MM.1S (cell line): ENCODE results near the gene UQCRHL.

Experiments used
- DNase-seq: peaks from one replicate; pipeline ENCODE4 v3.0.0-alpha.2; 2015
- H2AFZ ChIP-seq: fragments of 300-600 bp; sonication (generic); 2 replicates; pipeline ENCODE4 v1.6.0; 2016; ENCODE audit warnings: antibody characterized with exemption, low read length
- H3F3A ChIP-seq: fragments of 300-600 bp; sonication (generic); 2 replicates; pipeline ENCODE4 v1.6.1; 2016; ENCODE audit warnings: mild to moderate bottlenecking, antibody characterized with exemption, low read length, moderate library complexity, mixed read lengths; ENCODE audit not compliant: insufficient read depth
- H3K27ac ChIP-seq: fragments of 300-600 bp; sonication (generic); 2 replicates; pipeline ENCODE4 v1.5.1; 2016; ENCODE audit warnings: mild to moderate bottlenecking, low read length
- H3K27me3 ChIP-seq: fragments of 300-600 bp; sonication (generic); replicated peaks from 2 replicates; pipeline ENCODE4 v1.6.0; 2016; ENCODE audit warnings: low read length; ENCODE audit not compliant: insufficient read depth
- H3K36me3 ChIP-seq: fragments of 300-600 bp; sonication (generic); replicated peaks from 2 replicates; pipeline ENCODE4 v1.6.1; 2016; ENCODE audit warnings: mild to moderate bottlenecking, low read length, mixed read lengths; ENCODE audit not compliant: insufficient read depth
- H3K4me1 ChIP-seq: fragments of 300-600 bp; sonication (generic); 2 replicates; pipeline ENCODE4 v1.6.1; 2016; ENCODE audit warnings: low read length, mixed read lengths
- H3K4me2 ChIP-seq: fragments of 300-600 bp; sonication (generic); 2 replicates; pipeline ENCODE4 v1.6.0; 2016; ENCODE audit warnings: low read depth, low read length
- H3K4me3 ChIP-seq: fragments of 300-600 bp; sonication (generic); 2 replicates; pipeline ENCODE4 v1.5.1; 2016; ENCODE audit warnings: low read length, mixed read lengths
- H3K79me2 ChIP-seq: fragments of 300-600 bp; sonication (generic); 2 replicates; pipeline ENCODE4 v1.6.1; 2016; ENCODE audit warnings: mixed run types, low read length, mixed read lengths
- H3K9ac ChIP-seq: fragments of 300-600 bp; sonication (generic); 2 replicates; pipeline ENCODE4 v1.6.1; 2016; ENCODE audit warnings: low read length, mixed read lengths
- H3K9me2 ChIP-seq: fragments of 300-600 bp; sonication (generic); replicated peaks from 2 replicates; pipeline ENCODE4 v1.6.1; 2016; ENCODE audit warnings: mild to moderate bottlenecking, low read length, mixed read lengths; ENCODE audit not compliant: insufficient read depth
- H3K9me3 ChIP-seq: fragments of 300-600 bp; sonication (generic); replicated peaks from 2 replicates; pipeline ENCODE4 v1.6.1; 2016; ENCODE audit warnings: mild to moderate bottlenecking, low read length, mixed read lengths; ENCODE audit not compliant: insufficient read depth
- H4K20me1 ChIP-seq: fragments of 300-600 bp; sonication (generic); 2 replicates; pipeline ENCODE4 v1.6.1; 2016; ENCODE audit warnings: mild to moderate bottlenecking, low read length, moderate library complexity, mixed read lengths; ENCODE audit not compliant: insufficient read depth
- EZH2 ChIP-seq: fragments of 300-600 bp; sonication (generic); optimal IDR thresholded peaks from 2 replicates; pipeline ENCODE3; 2017; ENCODE audit warnings: low read depth, mild to moderate bottlenecking, antibody characterized with exemption, low read length, mixed read lengths
- EZH2phosphoT487 ChIP-seq: fragments of 300-600 bp; sonication (generic); IDR thresholded peaks from 2 replicates; pipeline ENCODE4 v1.6.1; 2018; ENCODE audit warnings: antibody characterized with exemption, low read length
- TF ChIP-seq, protein P1 (sequence below): fragments of 300-600 bp; sonication (generic); IDR thresholded peaks from 2 replicates; pipeline ENCODE4 v1.5.1; 2016; ENCODE audit warnings: antibody characterized with exemption, low read length, mixed read lengths

UQCRHL gene

DNA sequence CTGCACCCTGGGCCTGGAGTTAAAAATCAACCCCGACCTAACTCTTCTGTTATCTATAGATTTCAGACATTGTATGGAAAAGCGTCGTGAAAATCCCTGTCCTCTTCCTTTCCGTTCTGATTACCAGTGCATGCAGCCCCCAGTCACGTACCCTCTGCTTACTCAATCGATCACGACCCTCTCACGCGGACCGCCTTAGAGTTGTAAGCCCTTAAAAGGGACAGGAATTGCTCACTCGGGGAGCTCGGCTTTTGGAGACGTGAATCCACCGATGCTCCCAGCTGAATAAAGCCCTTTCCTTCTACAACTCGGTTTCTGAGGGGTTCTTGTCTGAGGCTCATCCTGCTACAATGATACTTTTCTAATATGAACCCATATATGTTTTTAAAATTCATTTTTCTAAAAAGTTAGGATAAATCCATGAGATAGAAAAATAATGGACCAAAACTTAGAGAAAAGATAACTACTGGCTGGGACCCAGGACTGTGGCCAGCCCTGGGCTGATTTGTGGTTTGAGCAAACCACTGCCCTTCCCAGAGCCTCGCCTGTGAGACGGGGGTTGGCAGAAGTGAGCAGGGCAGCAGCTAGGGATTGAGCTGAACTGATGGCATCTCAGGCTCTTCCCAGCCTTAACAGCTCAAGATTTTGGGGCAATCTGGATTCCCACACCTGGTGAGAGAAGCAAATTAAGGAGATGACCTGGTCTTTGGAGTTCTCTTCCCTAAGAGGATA lies 5.0 kb downstream of the UQCRHL start:
- no peaks in the 10 kb centered on the region for H4K20me1 ChIP-seq
- H3K9ac ChIP-seq, result no peak overlapping the region
- H3K9me3 ChIP-seq, result no peaks in the 10 kb centered on the region
- DNase-seq, result no peak
- no peak overlapping the region for H3K4me3 ChIP-seq
- H2AFZ ChIP-seq, result no peak overlapping the region
- H3K36me3 ChIP-seq, result no peaks in the 10 kb centered on the region
- no peaks in the 10 kb centered on the region for H3K9me2 ChIP-seq
- H3K79me2 ChIP-seq, result no peaks in the 10 kb centered on the region
- no peaks in the 10 kb centered on the region for H3K27me3 ChIP-seq
- no peaks in the 10 kb centered on the region for H3F3A ChIP-seq
- H3K4me1 ChIP-seq, result no peaks in the 10 kb centered on the region
- TF ChIP-seq EZH2phosphoT487, result no peak
- no peak for TF ChIP-seq EZH2
- TF ChIP-seq, protein P1, sequence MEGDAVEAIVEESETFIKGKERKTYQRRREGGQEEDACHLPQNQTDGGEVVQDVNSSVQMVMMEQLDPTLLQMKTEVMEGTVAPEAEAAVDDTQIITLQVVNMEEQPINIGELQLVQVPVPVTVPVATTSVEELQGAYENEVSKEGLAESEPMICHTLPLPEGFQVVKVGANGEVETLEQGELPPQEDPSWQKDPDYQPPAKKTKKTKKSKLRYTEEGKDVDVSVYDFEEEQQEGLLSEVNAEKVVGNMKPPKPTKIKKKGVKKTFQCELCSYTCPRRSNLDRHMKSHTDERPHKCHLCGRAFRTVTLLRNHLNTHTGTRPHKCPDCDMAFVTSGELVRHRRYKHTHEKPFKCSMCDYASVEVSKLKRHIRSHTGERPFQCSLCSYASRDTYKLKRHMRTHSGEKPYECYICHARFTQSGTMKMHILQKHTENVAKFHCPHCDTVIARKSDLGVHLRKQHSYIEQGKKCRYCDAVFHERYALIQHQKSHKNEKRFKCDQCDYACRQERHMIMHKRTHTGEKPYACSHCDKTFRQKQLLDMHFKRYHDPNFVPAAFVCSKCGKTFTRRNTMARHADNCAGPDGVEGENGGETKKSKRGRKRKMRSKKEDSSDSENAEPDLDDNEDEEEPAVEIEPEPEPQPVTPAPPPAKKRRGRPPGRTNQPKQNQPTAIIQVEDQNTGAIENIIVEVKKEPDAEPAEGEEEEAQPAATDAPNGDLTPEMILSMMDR, result no peak
- H3K4me2 ChIP-seq, result no peak overlapping the region
- no peak overlapping the region for H3K27ac ChIP-seq

DNA sequence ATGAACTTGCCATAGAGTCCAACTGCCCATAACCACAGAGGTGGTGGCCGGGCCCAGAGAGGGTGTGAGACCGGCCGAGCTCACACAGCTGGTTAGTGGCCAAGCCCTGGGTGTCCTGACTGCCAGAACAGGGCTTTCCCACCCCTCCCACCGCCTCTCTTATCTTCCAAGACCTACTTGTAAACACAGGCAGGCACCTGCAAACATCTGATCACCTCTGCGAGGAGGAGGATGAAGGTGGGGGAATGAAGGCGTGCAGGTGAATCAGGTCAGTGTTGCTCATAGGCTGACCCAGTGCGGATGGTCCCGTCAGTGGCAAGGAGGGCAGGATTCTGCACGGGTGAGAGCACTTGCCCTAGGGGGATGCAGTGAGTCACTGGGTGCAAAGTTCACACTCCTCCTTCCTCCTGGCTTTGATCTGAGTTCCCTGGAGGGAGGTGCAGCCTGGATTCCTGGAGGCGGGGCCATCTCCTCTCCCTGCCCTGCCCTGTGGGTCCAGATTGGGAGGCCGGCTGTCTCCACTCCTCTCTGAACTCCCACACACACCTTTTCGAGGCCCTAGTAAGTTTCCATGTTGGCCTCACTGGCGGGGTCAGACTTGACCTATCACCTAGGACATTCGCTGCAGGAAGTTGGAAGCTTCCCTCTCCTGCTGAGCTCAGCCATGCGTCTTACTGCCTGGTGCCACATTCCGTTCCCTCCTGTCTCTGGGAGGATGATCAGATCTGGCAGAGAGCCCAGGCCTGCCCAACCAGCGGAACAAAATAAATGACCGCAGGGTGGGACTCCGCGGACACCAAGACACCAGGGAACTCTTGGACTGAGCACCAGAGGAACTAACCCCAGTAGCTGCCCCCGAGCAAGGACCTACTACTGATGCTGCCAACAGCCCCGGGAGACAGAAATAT lies 7.3 kb downstream of the UQCRHL start:
- H3K79me2 ChIP-seq, result no peaks in the 10 kb centered on the region
- H3K4me2 ChIP-seq, result no peak overlapping the region
- no peaks in the 10 kb centered on the region for H3F3A ChIP-seq
- H3K27ac ChIP-seq, result no peak overlapping the region
- no peaks in the 10 kb centered on the region for H3K27me3 ChIP-seq
- DNase-seq, result no peak
- H2AFZ ChIP-seq, result no peak overlapping the region
- H3K4me3 ChIP-seq, result no peak overlapping the region
- no peaks in the 10 kb centered on the region for H3K4me1 ChIP-seq
- no peaks in the 10 kb centered on the region for H4K20me1 ChIP-seq
- no peaks in the 10 kb centered on the region for H3K9me2 ChIP-seq
- TF ChIP-seq EZH2phosphoT487 (no peak), EZH2 (no peak)
- TF ChIP-seq, protein P1, result no peak
- H3K9ac ChIP-seq, result no peak overlapping the region
- H3K36me3 ChIP-seq, result no peaks in the 10 kb centered on the region
- H3K9me3 ChIP-seq, result no peaks in the 10 kb centered on the region

DNA sequence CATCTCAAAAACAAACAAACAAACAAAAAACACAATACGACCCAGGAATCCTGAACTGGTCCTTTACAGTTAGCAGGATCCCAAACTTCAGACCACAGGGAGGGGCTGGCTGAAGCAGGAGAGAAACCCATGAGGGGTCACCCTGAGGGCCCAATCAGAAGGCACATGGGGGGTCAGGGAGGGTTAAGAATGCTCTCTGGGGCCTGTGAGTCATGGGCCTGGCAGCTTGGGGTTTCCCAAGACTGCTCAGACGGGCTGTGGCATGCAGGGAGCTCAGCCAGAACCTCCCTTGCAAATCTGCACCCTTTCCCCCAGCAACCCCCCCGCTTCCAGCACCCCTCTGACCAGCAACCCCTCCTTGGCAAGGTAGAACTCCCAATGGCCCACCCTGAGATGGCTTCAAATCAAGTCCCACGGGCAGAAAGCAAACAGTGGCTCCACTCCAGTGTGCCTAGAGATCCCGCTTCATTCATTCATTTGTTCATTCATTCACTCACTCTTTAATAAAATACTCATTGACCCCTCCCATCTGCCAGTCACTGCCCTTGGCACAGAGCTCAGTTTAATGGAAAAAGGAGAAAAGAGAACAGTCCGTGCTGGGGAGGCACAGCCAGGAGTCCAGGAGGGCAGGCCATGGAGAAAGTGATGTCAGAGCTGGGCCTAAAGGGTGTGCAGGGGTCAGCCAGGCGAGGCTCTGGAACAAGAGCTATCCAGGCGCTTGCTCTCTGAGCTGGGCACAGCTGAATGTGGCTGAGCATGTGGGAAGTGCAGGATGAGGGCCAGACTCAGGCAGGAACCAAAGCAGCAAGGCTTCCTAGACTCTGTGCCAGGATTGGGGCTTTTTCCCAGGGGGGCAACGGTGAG lies 8.2 kb downstream of the UQCRHL start:
- DNase-seq, result no peak
- H4K20me1 ChIP-seq, result no peaks in the 10 kb centered on the region
- H3K9ac ChIP-seq, result no peak overlapping the region
- no peak overlapping the region for H3K27ac ChIP-seq
- TF ChIP-seq EZH2 (no peak), EZH2phosphoT487 (no peak)
- TF ChIP-seq, protein P1, result no peak
- no peaks in the 10 kb centered on the region for H3K4me1 ChIP-seq
- H3K27me3 ChIP-seq, result no peaks in the 10 kb centered on the region
- no peaks in the 10 kb centered on the region for H3K36me3 ChIP-seq
- no peaks in the 10 kb centered on the region for H3K9me2 ChIP-seq
- H2AFZ ChIP-seq, result no peak overlapping the region
- no peaks in the 10 kb centered on the region for H3K79me2 ChIP-seq
- no peak overlapping the region for H3K4me3 ChIP-seq
- no peaks in the 10 kb centered on the region for H3K9me3 ChIP-seq
- no peak overlapping the region for H3K4me2 ChIP-seq
- H3F3A ChIP-seq, result no peaks in the 10 kb centered on the region
